ENCODE measurements around the gene SEMA3G.

Gene SEMA3G

DNA sequence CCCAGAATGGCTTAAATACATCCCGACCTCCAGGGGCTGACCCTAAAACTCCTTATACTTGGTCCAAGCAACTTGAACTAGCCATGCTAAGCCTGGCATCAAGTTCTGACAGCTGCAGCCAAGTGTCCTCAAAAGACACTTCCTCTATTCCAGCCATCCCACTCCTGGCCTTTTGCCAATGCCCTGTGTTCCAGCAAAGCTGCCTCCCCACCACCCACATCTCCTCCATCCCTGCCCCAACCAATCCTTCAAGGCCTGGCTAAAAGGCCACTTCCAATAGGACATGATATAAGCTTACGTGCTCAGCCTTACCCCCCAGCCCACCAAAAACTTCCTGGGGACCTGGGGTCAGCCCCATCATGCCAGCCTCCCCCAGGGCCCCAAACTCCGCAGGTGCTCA, 40.9 kb downstream of the SEMA3G start:
- TF ChIP-seq ZFX (IDR thresholded peaks at IDR 0.05): no peak
- TF ChIP-seq, protein P1, sequence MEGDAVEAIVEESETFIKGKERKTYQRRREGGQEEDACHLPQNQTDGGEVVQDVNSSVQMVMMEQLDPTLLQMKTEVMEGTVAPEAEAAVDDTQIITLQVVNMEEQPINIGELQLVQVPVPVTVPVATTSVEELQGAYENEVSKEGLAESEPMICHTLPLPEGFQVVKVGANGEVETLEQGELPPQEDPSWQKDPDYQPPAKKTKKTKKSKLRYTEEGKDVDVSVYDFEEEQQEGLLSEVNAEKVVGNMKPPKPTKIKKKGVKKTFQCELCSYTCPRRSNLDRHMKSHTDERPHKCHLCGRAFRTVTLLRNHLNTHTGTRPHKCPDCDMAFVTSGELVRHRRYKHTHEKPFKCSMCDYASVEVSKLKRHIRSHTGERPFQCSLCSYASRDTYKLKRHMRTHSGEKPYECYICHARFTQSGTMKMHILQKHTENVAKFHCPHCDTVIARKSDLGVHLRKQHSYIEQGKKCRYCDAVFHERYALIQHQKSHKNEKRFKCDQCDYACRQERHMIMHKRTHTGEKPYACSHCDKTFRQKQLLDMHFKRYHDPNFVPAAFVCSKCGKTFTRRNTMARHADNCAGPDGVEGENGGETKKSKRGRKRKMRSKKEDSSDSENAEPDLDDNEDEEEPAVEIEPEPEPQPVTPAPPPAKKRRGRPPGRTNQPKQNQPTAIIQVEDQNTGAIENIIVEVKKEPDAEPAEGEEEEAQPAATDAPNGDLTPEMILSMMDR (conservative IDR thresholded peaks at IDR 0.05): no peak
- H3K27ac ChIP-seq: no peak overlapping the region

DNA sequence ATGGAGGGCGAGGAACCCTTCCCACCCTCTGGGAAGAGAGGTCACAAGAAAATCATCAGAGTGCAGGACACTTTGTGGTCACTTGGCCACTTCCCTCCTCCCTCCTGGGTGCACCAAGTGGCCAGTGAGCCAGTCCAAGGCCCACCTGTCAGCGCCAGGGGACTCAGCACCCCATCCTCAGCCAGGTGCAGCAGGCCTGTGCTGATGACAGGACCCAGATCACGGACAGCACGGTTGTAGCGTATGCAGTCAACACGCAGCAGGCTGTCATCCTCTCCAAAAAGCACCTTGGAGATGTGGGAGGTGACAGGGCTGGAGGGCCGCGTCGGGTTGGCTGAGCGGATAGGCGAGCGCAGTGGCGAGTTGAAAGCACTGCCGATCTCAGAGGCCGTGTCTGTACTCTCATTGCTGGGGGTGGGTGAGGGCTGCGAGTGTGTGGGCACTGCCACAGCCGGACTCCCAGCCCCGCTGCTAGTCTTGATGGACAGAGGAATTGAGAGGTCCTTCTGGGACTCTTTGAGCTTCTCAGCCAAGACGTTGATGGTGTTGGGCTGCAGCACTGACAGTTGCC, 41.5 kb downstream of the SEMA3G start:
- TF ChIP-seq, protein P1 (conservative IDR thresholded peaks at IDR 0.05): no peak
- TF ChIP-seq ZFX (IDR thresholded peaks at IDR 0.05): no peak
- H3K27ac ChIP-seq: no peak overlapping the region

DNA sequence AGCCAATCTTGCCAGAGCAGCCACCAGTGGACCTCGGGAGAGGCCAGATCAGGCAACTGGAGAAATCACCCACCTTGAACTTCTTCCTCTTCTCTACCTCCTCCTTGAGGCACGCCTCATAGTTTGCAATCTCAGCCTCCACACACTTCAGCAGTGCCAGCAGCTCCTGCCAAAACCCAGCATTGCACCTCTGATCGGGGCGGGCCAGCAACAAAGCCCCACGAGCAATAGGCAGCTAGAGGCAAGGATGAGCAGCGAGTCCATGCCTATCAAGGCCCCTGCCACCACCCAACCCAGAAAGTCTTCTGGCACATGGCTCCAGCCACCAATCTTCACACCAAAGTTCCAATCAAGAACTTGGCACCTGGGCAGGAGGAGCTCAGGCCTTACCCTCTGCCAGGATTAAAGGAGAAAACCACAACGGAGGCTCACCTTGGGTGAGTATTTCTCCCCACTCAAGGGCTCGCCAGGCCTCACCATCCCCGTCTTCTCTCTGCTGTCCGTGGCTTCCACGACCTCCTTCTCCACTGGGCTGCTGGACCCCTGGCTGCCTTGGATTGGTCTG, 42.1 kb downstream of the SEMA3G start:
- TF ChIP-seq, protein P1 (conservative IDR thresholded peaks at IDR 0.05): no peak
- no peak overlapping the region for H3K27ac ChIP-seq

DNA sequence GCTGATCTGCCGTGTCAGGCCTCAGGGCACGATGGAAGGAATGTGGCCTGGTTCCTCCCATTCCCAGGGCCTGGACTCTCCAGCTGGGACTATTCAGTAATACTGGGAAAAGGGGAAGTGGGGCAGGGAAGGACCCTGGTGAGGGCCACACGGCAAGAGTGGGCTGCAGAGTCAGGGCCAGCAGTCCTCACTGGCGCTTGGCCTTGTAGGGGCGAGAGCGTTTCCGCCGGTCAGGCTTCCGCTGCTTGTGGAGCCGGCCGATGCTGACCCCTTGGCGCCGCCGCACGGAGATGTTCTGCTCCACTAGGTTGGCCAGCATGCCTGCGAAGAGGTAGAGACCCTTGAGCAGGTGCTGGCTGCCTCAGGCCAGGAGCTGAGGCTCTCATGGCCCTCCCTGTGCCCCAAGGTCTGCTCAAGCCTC, 42.8 kb downstream of the SEMA3G start:
- H3K27ac ChIP-seq: no peak overlapping the region
- TF ChIP-seq ZFX (IDR thresholded peaks at IDR 0.05): no peak
- TF ChIP-seq, protein P1 (conservative IDR thresholded peaks at IDR 0.05): no peak

DNA sequence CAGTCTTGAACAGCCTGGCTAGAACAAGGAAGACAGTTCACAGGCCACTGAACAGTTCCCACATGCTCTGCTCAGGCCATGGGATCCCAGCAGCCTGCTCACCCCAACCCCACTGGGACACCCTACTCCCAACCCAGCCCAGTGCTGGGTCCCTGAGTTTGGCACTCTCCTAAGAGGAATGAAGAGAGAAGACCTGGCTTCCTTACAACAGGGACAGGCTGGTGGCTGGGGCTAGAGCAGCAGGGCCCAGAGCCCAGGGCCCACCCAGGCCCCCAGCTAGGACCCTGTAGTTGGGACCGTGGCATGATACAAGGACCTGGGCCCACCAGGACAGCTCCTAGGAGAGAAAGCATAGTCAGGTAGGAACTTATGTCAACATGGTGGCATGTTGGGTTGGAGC, 43.4 kb downstream of the SEMA3G start:
- no peak overlapping the region for H3K27ac ChIP-seq
- TF ChIP-seq ZFX (IDR thresholded peaks at IDR 0.05): no peak
- TF ChIP-seq, protein P1 (conservative IDR thresholded peaks at IDR 0.05): no peak

DNA sequence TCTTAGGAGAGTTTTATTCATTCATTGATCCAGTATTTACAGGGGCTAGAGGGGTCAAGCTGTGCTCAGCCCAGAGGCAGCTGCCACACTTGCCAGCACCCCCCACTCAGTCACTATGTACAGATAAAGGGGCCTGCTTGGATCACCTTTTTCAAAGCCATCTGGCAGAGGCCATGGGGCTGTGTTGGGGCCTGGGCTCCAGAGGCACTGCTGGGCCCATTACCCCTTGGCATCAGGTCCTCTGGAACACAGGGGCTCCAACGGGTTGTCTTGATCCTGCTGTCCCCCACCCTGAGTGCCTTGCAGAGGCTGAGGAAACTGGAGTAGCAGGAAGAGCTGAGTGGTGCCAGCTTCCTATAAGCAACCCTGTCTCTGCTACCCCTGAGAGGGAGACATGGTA, 43.9 kb downstream of the SEMA3G start:
- no peak overlapping the region for H3K27ac ChIP-seq
- no peak for TF ChIP-seq ZFX (IDR thresholded peaks at IDR 0.05)
- TF ChIP-seq, protein P1 (conservative IDR thresholded peaks at IDR 0.05): no peak

DNA sequence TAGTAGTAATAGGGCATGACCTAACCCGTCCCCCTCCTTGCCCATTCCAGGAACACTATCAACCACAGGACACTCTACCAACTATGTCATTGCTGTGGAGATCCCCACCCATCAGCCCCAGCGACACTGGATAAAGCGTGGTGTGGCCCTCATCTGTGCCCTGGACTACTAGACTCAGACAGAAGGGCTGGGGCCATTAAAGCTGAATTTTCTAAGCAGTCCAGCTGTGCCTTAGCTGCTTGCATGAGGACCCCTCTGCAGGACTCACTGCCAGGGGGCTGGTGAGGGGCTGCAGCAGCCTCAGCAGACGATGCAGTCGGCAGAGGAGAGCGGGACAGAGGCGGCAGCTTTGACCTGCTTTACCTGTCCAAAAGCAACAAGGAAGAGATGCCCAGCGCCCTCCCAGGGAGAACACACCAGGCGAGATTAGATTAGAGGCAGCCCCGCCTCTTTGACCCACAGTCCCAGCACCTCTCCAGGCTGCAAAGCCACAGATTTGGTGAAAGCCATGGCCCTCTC, 44.6 kb downstream of the SEMA3G start:
- no peak overlapping the region for H3K27ac ChIP-seq
- no peak for TF ChIP-seq ZFX (IDR thresholded peaks at IDR 0.05)
- TF ChIP-seq, protein P1 (conservative IDR thresholded peaks at IDR 0.05): no peak

Data from C4-2B (cell line).